Testis (tissue), 2 donors: ENCODE data around the gene APC2.
"Not testable (repeated sequence)": the region's sequence is repeated elsewhere in the genome, so short reads cannot be mapped to it uniquely, and the experiment has no call there.

Experiments used
- POLR2A ChIP-seq: fragments of 450-650 bp; IDR thresholded peaks from one replicate; pipeline ENCODE4 v1.6.1; 2017; ENCODE audit warnings: antibody characterized with exemption, mild to moderate bottlenecking, moderate library complexity
- TF ChIP-seq, protein P1 (sequence below), 3 experiments: fragments of 450-650 bp in 2 of 3; fragments of 200-600 bp in 1 of 3; sonication (generic) in 1 of 3; IDR thresholded peaks; one replicate each; pipeline ENCODE4 v1.5.1; 2016 to 2019; ENCODE audit warnings: antibody characterized with exemption in 3 of 3, mild to moderate bottlenecking in 2 of 3, moderate library complexity in 1 of 3

- TF ChIP-seq, protein P1, sequence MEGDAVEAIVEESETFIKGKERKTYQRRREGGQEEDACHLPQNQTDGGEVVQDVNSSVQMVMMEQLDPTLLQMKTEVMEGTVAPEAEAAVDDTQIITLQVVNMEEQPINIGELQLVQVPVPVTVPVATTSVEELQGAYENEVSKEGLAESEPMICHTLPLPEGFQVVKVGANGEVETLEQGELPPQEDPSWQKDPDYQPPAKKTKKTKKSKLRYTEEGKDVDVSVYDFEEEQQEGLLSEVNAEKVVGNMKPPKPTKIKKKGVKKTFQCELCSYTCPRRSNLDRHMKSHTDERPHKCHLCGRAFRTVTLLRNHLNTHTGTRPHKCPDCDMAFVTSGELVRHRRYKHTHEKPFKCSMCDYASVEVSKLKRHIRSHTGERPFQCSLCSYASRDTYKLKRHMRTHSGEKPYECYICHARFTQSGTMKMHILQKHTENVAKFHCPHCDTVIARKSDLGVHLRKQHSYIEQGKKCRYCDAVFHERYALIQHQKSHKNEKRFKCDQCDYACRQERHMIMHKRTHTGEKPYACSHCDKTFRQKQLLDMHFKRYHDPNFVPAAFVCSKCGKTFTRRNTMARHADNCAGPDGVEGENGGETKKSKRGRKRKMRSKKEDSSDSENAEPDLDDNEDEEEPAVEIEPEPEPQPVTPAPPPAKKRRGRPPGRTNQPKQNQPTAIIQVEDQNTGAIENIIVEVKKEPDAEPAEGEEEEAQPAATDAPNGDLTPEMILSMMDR (IDR thresholded peaks at IDR 0.05): not testable (repeated sequence)
- not testable (repeated sequence) for TF ChIP-seq POLR2A
Measured at GRCh38 chr19:1519802-1520201, 69.9 kb downstream of the APC2 start.
